Upper lobe of left lung (tissue), 4 donors: ENCODE data around the gene TRIP13.

Experiments
- CTCF ChIP-seq, 6 experiments: fragments of 450-650 bp in 4 of 6; fragments of 200-600 bp in 2 of 6; sonication (generic) in 2 of 6; IDR thresholded peaks; one replicate each; pipeline ENCODE4 v1.5.1; 2016 to 2019; ENCODE audit warnings: antibody characterized with exemption in 6 of 6
- POLR2AphosphoS5 ChIP-seq, 2 donors: sonication (generic); formaldehyde crosslinking; IDR thresholded peaks; one replicate each; pipeline ENCODE4 v1.5.1; 2017; ENCODE audit warnings: antibody characterized with exemption in 2 of 2

GRCh38 chr5:916441-917293 lies 24.0 kb downstream of the TRIP13 start:
- TF ChIP-seq CTCF (IDR thresholded peaks at IDR 0.05) = no peak
- no peak for TF ChIP-seq POLR2AphosphoS5 (IDR thresholded peaks at IDR 0.05)
